Measurements from ENCODE around the gene SLC9A5.

Gene SLC9A5

GRCh38 chr16:67296420-67296819 is 47.6 kb downstream of the SLC9A5 start:
- ATAC-seq (ENCODE audit: insufficient read depth, low read depth): no peak
- Histone ChIP-seq H3K36me3 (ENCODE audit: insufficient read depth, low read length) (no peaks in the 10 kb centered on the region), H3K4me1 (ENCODE audit: insufficient read depth, low read length) (no peaks in the 10 kb centered on the region), H3K4me3 (ENCODE audit: low read depth in 1 of 2, low read length in 2 of 2) (no peak overlapping the region), H3K27ac (ENCODE audit: low read length) (no peak overlapping the region), H4K20me1 (ENCODE audit: insufficient read depth, low read length) (no peaks in the 10 kb centered on the region), H3K9me3 (ENCODE audit: insufficient read depth, low read length, severe bottlenecking) (no peaks in the 10 kb centered on the region), H3K79me2 (ENCODE audit: insufficient read depth, low read length) (no peaks in the 10 kb centered on the region), H2AFZ (ENCODE audit: low read depth, low read length) (no peak overlapping the region), H3K4me2 (ENCODE audit: insufficient read depth, low read length) (no peak overlapping the region), H3K9ac (ENCODE audit: low read depth, low read length) (no peak overlapping the region), H3K27me3 (ENCODE audit: insufficient read depth, low read length, poor library complexity) (no peaks in the 10 kb centered on the region)
- no peak for TF ChIP-seq CTCF (IDR thresholded peaks at IDR 0.05; ENCODE audit: borderline replicate concordance, extremely low read depth, low read length, poor library complexity, severe bottlenecking)
- TF ChIP-seq EZH2 (IDR thresholded peaks at IDR 0.05; ENCODE audit: borderline replicate concordance, low read depth, low read length, severe bottlenecking): no peak
- DNase-seq: no peak

DNA sequence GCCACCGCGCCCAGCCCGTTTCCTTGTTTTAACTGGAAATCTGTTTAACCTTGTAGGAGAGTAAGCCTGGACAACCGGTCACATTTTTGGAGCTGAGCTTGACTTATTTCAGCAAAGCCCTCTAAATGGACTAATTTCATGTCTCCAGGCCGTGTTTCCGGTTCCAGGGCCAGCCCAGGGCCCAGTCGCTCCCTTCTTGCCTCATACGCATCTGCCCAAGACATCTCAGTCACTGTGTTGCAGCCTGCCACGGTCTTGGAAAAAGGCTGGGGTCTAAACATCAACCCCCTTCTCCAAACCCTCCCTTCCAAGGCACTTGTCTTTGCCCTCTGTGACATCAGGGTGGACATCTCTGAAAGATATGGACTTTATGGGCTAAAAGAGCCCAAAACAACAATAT is 49.5 kb downstream of the SLC9A5 start:
- no peaks in the 10 kb centered on the region for H3K79me2 ChIP-seq (ENCODE audit: insufficient read depth, low read length)
- no peak overlapping the region for H2AFZ ChIP-seq (ENCODE audit: low read depth, low read length)
- no peaks in the 10 kb centered on the region for H3K27me3 ChIP-seq (ENCODE audit: insufficient read depth, low read length, poor library complexity)
- no peaks in the 10 kb centered on the region for H3K9me3 ChIP-seq (ENCODE audit: insufficient read depth, low read length, severe bottlenecking)
- DNase-seq (no peak), ATAC-seq (ENCODE audit: insufficient read depth, low read depth) (no peak)
- no peaks in the 10 kb centered on the region for H3K36me3 ChIP-seq (ENCODE audit: insufficient read depth, low read length)
- TF ChIP-seq CTCF (IDR thresholded peaks at IDR 0.05; ENCODE audit: borderline replicate concordance, extremely low read depth, low read length, poor library complexity, severe bottlenecking): no peak
- TF ChIP-seq EZH2 (IDR thresholded peaks at IDR 0.05; ENCODE audit: borderline replicate concordance, low read depth, low read length, severe bottlenecking): no peak
- H3K9ac ChIP-seq (ENCODE audit: low read depth, low read length): no peak overlapping the region
- no peak overlapping the region for H3K4me3 ChIP-seq (ENCODE audit: low read depth in 1 of 2, low read length in 2 of 2)
- H3K4me2 ChIP-seq (ENCODE audit: insufficient read depth, low read length): no peak overlapping the region
- H3K4me1 ChIP-seq (ENCODE audit: insufficient read depth, low read length): no peaks in the 10 kb centered on the region
- H4K20me1 ChIP-seq (ENCODE audit: insufficient read depth, low read length): no peaks in the 10 kb centered on the region
- H3K27ac ChIP-seq (ENCODE audit: low read length): no peak overlapping the region

- Histone ChIP-seq H3K4me3 (ENCODE audit: low read depth in 1 of 2, low read length in 2 of 2) (no peak overlapping the region), H3K36me3 (ENCODE audit: insufficient read depth, low read length) (no peaks in the 10 kb centered on the region), H3K79me2 (ENCODE audit: insufficient read depth, low read length) (no peaks in the 10 kb centered on the region), H3K9ac (ENCODE audit: low read depth, low read length) (no peak overlapping the region), H3K27ac (ENCODE audit: low read length) (no peak overlapping the region), H2AFZ (ENCODE audit: low read depth, low read length) (no peak overlapping the region), H4K20me1 (ENCODE audit: insufficient read depth, low read length) (no peaks in the 10 kb centered on the region), H3K27me3 (ENCODE audit: insufficient read depth, low read length, poor library complexity) (no peaks in the 10 kb centered on the region), H3K4me2 (ENCODE audit: insufficient read depth, low read length) (no peak overlapping the region), H3K9me3 (ENCODE audit: insufficient read depth, low read length, severe bottlenecking) (no peaks in the 10 kb centered on the region), H3K4me1 (ENCODE audit: insufficient read depth, low read length) (no peaks in the 10 kb centered on the region)
- ATAC-seq (ENCODE audit: insufficient read depth, low read depth) (no peak), DNase-seq (no peak)
- TF ChIP-seq EZH2 (IDR thresholded peaks at IDR 0.05; ENCODE audit: borderline replicate concordance, low read depth, low read length, severe bottlenecking) (no peak), CTCF (IDR thresholded peaks at IDR 0.05; ENCODE audit: borderline replicate concordance, extremely low read depth, low read length, poor library complexity, severe bottlenecking) (no peak)
Observed at GRCh38 chr16:67299269-67299668, 50.5 kb downstream of the SLC9A5 start.
